IMR-90 (cell line): ENCODE measurements around the gene FBRSL1. TPM values are rescaled to one million over a fixed set of nuclear protein-coding genes. Genes with fewer than 3 reads are reported as not detected.

Experiments
- ATAC-seq: fragments of 200-7000 bp; cut with Tn5 transposase; 2 replicates; pipeline ENCODE4 v1.9.1; 2020; ENCODE audit warnings: low read depth, mild to moderate bottlenecking, moderate library complexity
- BruUV-seq: library from RNA; stranded (reverse); fragments of 400-500 nt; replicated peaks from 2 replicates; lab custom pipeline; 2021; lab: Mats Ljungman, UMichigan
- CTCF ChIA-PET: fragments of 300-600 bp; formaldehyde crosslinking; extraction: SDS; loops from one replicate; lab custom pipeline; 2021; ENCODE audit warnings: antibody characterized with exemption; lab: Yijun Ruan, JAX
- POLR2A ChIA-PET: fragments of 300-600 bp; sonication (Branson Sonifier 250); formaldehyde crosslinking; loops from one replicate; lab custom pipeline; 2022; ENCODE audit warnings: antibody characterized with exemption; ENCODE audit not compliant: unreplicated experiment; lab: Charles Lee
- DNase-seq: peaks from one replicate; pipeline ENCODE4 v3.0.0; 2013
- H2AFZ ChIP-seq: replicated peaks from 2 replicates; pipeline ENCODE3; 2013; ENCODE audit warnings: low read length, mild to moderate bottlenecking; ENCODE audit not compliant: poor library complexity
- H2AK5ac ChIP-seq: 2 replicates; pipeline ENCODE4 v1.6.1; 2013; ENCODE audit warnings: low read depth, low read length, inconsistent platforms
- H2AK9ac ChIP-seq: replicated peaks from 2 replicates; pipeline ENCODE3; 2013; ENCODE audit warnings: mild to moderate bottlenecking, low read depth, low read length, moderate library complexity; ENCODE audit not compliant: poor library complexity
- H2BK120ac ChIP-seq: 2 replicates; pipeline ENCODE4 v1.6.1; 2013; ENCODE audit warnings: low read depth, low read length, inconsistent platforms
- H2BK15ac ChIP-seq: 3 replicates; pipeline ENCODE4 v1.6.1; 2013; ENCODE audit warnings: low read depth, low read length, inconsistent platforms
- H2BK20ac ChIP-seq: 2 replicates; pipeline ENCODE4 v1.6.1; 2013; ENCODE audit warnings: low read depth, mild to moderate bottlenecking, inconsistent platforms, low read length, moderate library complexity
- H2BK5ac ChIP-seq: 2 replicates; pipeline ENCODE4 v1.6.1; 2013; ENCODE audit warnings: mild to moderate bottlenecking, low read depth, low read length, inconsistent platforms; ENCODE audit not compliant: poor library complexity, severe bottlenecking
- H3K14ac ChIP-seq: replicated peaks from 2 replicates; pipeline ENCODE4 v1.6.1; 2013; ENCODE audit warnings: low read depth, low read length, inconsistent platforms
- H3K18ac ChIP-seq: 2 replicates; pipeline ENCODE4 v1.6.1; 2013; ENCODE audit warnings: low read depth, low read length, control low read depth
- H3K23ac ChIP-seq: 2 replicates; pipeline ENCODE4 v1.6.1; 2013; ENCODE audit warnings: low read depth, low read length, inconsistent platforms
- H3K27ac ChIP-seq: 2 replicates; pipeline ENCODE4 v1.5.1; 2013; ENCODE audit warnings: mild to moderate bottlenecking, control low read depth, low read length; ENCODE audit not compliant: insufficient read depth
- H3K27me3 ChIP-seq: 2 replicates; pipeline ENCODE4 v1.6.1; 2013; ENCODE audit warnings: low read length; ENCODE audit not compliant: control insufficient read depth, insufficient read depth
- H3K36me3 ChIP-seq: 2 replicates; pipeline ENCODE4 v1.6.1; 2013; ENCODE audit warnings: low read length, mixed read lengths; ENCODE audit not compliant: control insufficient read depth, insufficient read depth
- H3K4ac ChIP-seq: 2 replicates; pipeline ENCODE4 v1.6.1; 2013; ENCODE audit warnings: low read depth, low read length, inconsistent platforms
- H3K4me1 ChIP-seq: 2 replicates; pipeline ENCODE4 v1.6.1; 2013; ENCODE audit warnings: low read length, mixed read lengths; ENCODE audit not compliant: control insufficient read depth, insufficient read depth
- H3K4me2 ChIP-seq: 2 replicates; pipeline ENCODE4 v1.6.1; 2013; ENCODE audit warnings: low read depth, mild to moderate bottlenecking, control low read depth, low read length, moderate library complexity
- H3K4me3 ChIP-seq: 2 replicates; pipeline ENCODE4 v1.5.1; 2013; ENCODE audit warnings: low read depth, mild to moderate bottlenecking, control low read depth, low read length, moderate library complexity; ENCODE audit not compliant: insufficient read depth
- H3K56ac ChIP-seq: 2 replicates; pipeline ENCODE4 v1.6.1; 2013; ENCODE audit warnings: low read length, inconsistent platforms; ENCODE audit not compliant: insufficient read depth; ENCODE audit errors: extremely low read depth
- H3K79me1 ChIP-seq, 2 experiments: 2 replicates each; pipeline ENCODE4 v1.6.1; 2013; ENCODE audit warnings: low read length in 2 of 2, inconsistent platforms in 1 of 2, low read depth in 1 of 2
- H3K9ac ChIP-seq: 2 replicates; pipeline ENCODE4 v1.6.1; 2013; ENCODE audit warnings: low read depth, low read length, control low read depth
- H3K9me1 ChIP-seq: 2 replicates; pipeline ENCODE4 v1.6.1; 2013; ENCODE audit warnings: low read length, inconsistent platforms; ENCODE audit not compliant: insufficient read depth
- H3K9me3 ChIP-seq: 2 replicates; pipeline ENCODE4 v1.6.1; 2013; ENCODE audit warnings: low read length; ENCODE audit not compliant: control insufficient read depth, insufficient read depth
- H4K20me1 ChIP-seq: 2 replicates; pipeline ENCODE4 v1.6.1; 2013; ENCODE audit warnings: low read length, inconsistent platforms; ENCODE audit not compliant: insufficient read depth
- H4K5ac ChIP-seq: 2 replicates; pipeline ENCODE4 v1.6.1; 2013; ENCODE audit warnings: mild to moderate bottlenecking, low read depth, low read length, control low read depth
- H4K8ac ChIP-seq, 2 experiments: 2 replicates each; pipeline ENCODE4 v1.6.1; 2013; ENCODE audit warnings: low read depth in 2 of 2, low read length in 2 of 2, control low read depth in 1 of 2, inconsistent platforms in 1 of 2
- H4K91ac ChIP-seq: 2 replicates; pipeline ENCODE4 v1.6.1; 2013; ENCODE audit warnings: low read depth, low read length, inconsistent platforms; ENCODE audit not compliant: insufficient read depth
- BHLHE40 ChIP-seq: fragments of 150-350 bp; IDR thresholded peaks from 2 replicates; pipeline ENCODE4 v1.6.1; 2016; ENCODE audit warnings: mild to moderate bottlenecking, low read depth, low read length
- CEBPB ChIP-seq: IDR thresholded peaks from 2 replicates; pipeline ENCODE4 v1.6.1; 2012; ENCODE audit warnings: low read depth, low read length, improper control_type of control experiment
- CHD1 ChIP-seq: IDR thresholded peaks from 2 replicates; pipeline ENCODE4 v1.6.1; 2012; ENCODE audit warnings: low read depth, low read length, improper control_type of control experiment
- CTCF ChIP-seq: conservative IDR thresholded peaks from 2 replicates; pipeline ENCODE4 v1.5.1; 2012; ENCODE audit warnings: mild to moderate bottlenecking, low read depth, low read length, improper control_type of control experiment
- ELK1 ChIP-seq: fragments of 150-350 bp; IDR thresholded peaks from 2 replicates; pipeline ENCODE4 v1.6.1; 2016; ENCODE audit warnings: low read depth, mild to moderate bottlenecking, low read length, moderate library complexity, borderline replicate concordance
- FOS ChIP-seq: fragments of 150-350 bp; IDR thresholded peaks from 2 replicates; pipeline ENCODE4 v1.6.1; 2016; ENCODE audit warnings: low read depth, low read length
- MAFK ChIP-seq: IDR thresholded peaks from 2 replicates; pipeline ENCODE4 v1.6.1; 2012; ENCODE audit warnings: low read depth, low read length, improper control_type of control experiment
- MXI1 ChIP-seq: IDR thresholded peaks from 2 replicates; pipeline ENCODE4 v1.6.1; 2012; ENCODE audit warnings: low read depth, mild to moderate bottlenecking, low read length, moderate library complexity, borderline replicate concordance
- NFE2L2 ChIP-seq: fragments of 150-350 bp; IDR thresholded peaks from 2 replicates; pipeline ENCODE4 v1.6.1; 2016; ENCODE audit warnings: low read depth, mild to moderate bottlenecking, low read length
- POLR2A ChIP-seq: IDR thresholded peaks from 2 replicates; pipeline ENCODE4 v1.6.1; 2012; ENCODE audit warnings: mild to moderate bottlenecking, low read depth, low read length
- RAD21 ChIP-seq: IDR thresholded peaks from 2 replicates; pipeline ENCODE4 v1.6.1; 2012; ENCODE audit warnings: low read length, improper control_type of control experiment
- RCOR1 ChIP-seq: IDR thresholded peaks from 2 replicates; pipeline ENCODE4 v1.6.1; 2012; ENCODE audit warnings: mild to moderate bottlenecking, low read length, improper control_type of control experiment; ENCODE audit not compliant: insufficient replicate concordance
- RFX5 ChIP-seq: IDR thresholded peaks from 2 replicates; pipeline ENCODE4 v1.8.0; 2012; ENCODE audit warnings: low read depth, mild to moderate bottlenecking, low read length, moderate library complexity
- SMC3 ChIP-seq: fragments of 150-350 bp; IDR thresholded peaks from 2 replicates; pipeline ENCODE4 v1.6.1; 2016; ENCODE audit warnings: low read depth, mild to moderate bottlenecking, antibody characterized with exemption, low read length, moderate library complexity
- USF2 ChIP-seq: fragments of 150-350 bp; IDR thresholded peaks from 2 replicates; pipeline ENCODE4 v1.6.1; 2017; ENCODE audit warnings: mild to moderate bottlenecking, antibody characterized with exemption, low read length, low read depth
- WGBS, 2 experiments: methylation state at CpG; one replicate each; pipeline versions ENCODE4 v1.1.5 to v1.1.7; 2013; ENCODE audit warnings: missing lambda C conversion rate in 2 of 2; ENCODE audit not compliant: insufficient read length in 1 of 2; ENCODE audit errors: extremely low coverage in 2 of 2; 5-methylcytosine and 5-hydroxymethylcytosine counted together
- dilution Hi-C: fragments of 300-500 bp; cut with HindIII; formaldehyde crosslinking; loops from one replicate; pipeline ENCODE4 v1.14.3; 2018; ENCODE audit warnings: low sequenced_read_pairs; ENCODE audit not compliant: unreplicated experiment
- in situ Hi-C: fragments of 300-500 bp; cut with MboI; formaldehyde crosslinking; loops from 3 replicates; pipeline ENCODE4 v1.14.3; 2019; ENCODE audit warnings: low sequenced_read_pairs, inconsistent platforms, mixed read lengths
- intact Hi-C: fragments of 100-400 bp; cut with micrococcal nuclease; formaldehyde crosslinking; loops from 2 replicates; pipeline ENCODE4 v1.10.0; 2022
- polyA plus RNA-seq, 3 experiments: library from polyadenylated mRNA; depleted of rRNA; stranded (reverse); fragments of >200 nt; gene quantifications; 2 replicates each; pipeline ENCODE4 v1.2.3, GENCODE V29; 2012; ENCODE audit warnings: low replicate concordance in 1 of 3
- total RNA-seq: library from RNA; depleted of rRNA; stranded (reverse); fragments of >200 nt; gene quantifications from 2 replicates; pipeline ENCODE4 v1.2.3, GENCODE V29; 2012

FBRSL1 gene
- total and polyA plus RNA-seq, 2 of the 4 experiments (the other 2 are of a cell fraction), result 0.36 to 10.8 TPM

- H3K79me1 ChIP-seq, result no peaks in the 10 kb centered on the region
- H3K9me1 ChIP-seq, result no peaks in the 10 kb centered on the region
- H3K4me2 ChIP-seq, result no peak overlapping the region
- no TSS peak for BruUV-seq
- no peaks in the 10 kb centered on the region for H3K4me1 ChIP-seq
- H4K91ac ChIP-seq, result no peak overlapping the region
- no peak overlapping the region for H3K23ac ChIP-seq
- H2AFZ ChIP-seq, result no peak overlapping the region
- H4K20me1 ChIP-seq, result no peaks in the 10 kb centered on the region
- H2BK20ac ChIP-seq, result no peak overlapping the region
- no peak for ATAC-seq
- dilution Hi-C loops, result no loop called here
- no peak overlapping the region for H2AK9ac ChIP-seq
- no peak overlapping the region for H3K4me3 ChIP-seq
- no peak overlapping the region for H2BK5ac ChIP-seq
- no peak overlapping the region for H3K14ac ChIP-seq
- H3K4ac ChIP-seq, result no peak overlapping the region
- H2BK15ac ChIP-seq, result no peak overlapping the region
- no peaks in the 10 kb centered on the region for H3K9me3 ChIP-seq
- POLR2A ChIA-PET, result no interaction called here
- H3K27ac ChIP-seq, result no peak overlapping the region
- no peak overlapping the region for H3K9ac ChIP-seq
- peaks cover 24% of the 10 kb centered on the region for H3K27me3 ChIP-seq
- no peak overlapping the region for H3K18ac ChIP-seq
- no peak overlapping the region for H2BK120ac ChIP-seq
- intact Hi-C loops, result no loop called here
- no peak for DNase-seq
- H3K56ac ChIP-seq, result no peak overlapping the region
- in situ Hi-C loops, result no loop called here
- WGBS, 2 experiments, result 77% methylated on average over 19 of the region's 31 CpGs; no CpG with 5 or more reads in 1 of the 2 experiments
- H4K5ac ChIP-seq, result no peak overlapping the region
- no peak overlapping the region for H2AK5ac ChIP-seq
- CTCF ChIA-PET, result no interaction called here
- no peak overlapping the region for H4K8ac ChIP-seq
- H3K36me3 ChIP-seq, result no peaks in the 10 kb centered on the region
- TF ChIP-seq RAD21 (no peak), USF2 (no peak), MXI1 (no peak), CTCF (no peak), RCOR1 (no peak), RFX5 (no peak), CEBPB (no peak), FOS (no peak), SMC3 (no peak), NFE2L2 (no peak), POLR2A (no peak), MAFK (no peak), BHLHE40 (no peak), CHD1 (no peak), ELK1 (no peak)
Observed at GRCh38 chr12:132481771-132482745, 7.9 kb upstream of the FBRSL1 start.
